Psoas muscle (tissue), 8 donors: ENCODE data around the gene ADAP2. TPM values are rescaled to one million over a fixed set of nuclear protein-coding genes. Genes with fewer than 3 reads are reported as not detected.

Experiments used
- ATAC-seq, 4 donors: fragments of 200-7000 bp; cut with Tn5 transposase; one replicate each; pipeline ENCODE4 v1.9.1; 2020; ENCODE audit warnings: moderate library complexity in 3 of 4, mild to moderate bottlenecking in 2 of 4
- DNase-seq, 2 donors: peaks; one replicate each; pipeline ENCODE4 v3.0.0-alpha.2; 2020
- H3K27ac ChIP-seq: fragments of 200-600 bp; one replicate; pipeline ENCODE4 v1.8.0; 2022
- H3K27me3 ChIP-seq, 3 donors: fragments of 200-600 bp in 1 of 3; one replicate each; pipeline versions ENCODE4 v1.6.1 to v1.8.0; 2013 to 2022; ENCODE audit warnings: low read length in 2 of 3, mild to moderate bottlenecking in 2 of 3, moderate library complexity in 1 of 3; ENCODE audit not compliant: insufficient read depth in 3 of 3
- H3K36me3 ChIP-seq, 2 donors: fragments of 200-600 bp in 1 of 2; one replicate each; pipeline versions ENCODE4 v1.6.1 to v1.8.0; 2013 to 2022; ENCODE audit warnings: low read depth in 1 of 2, mild to moderate bottlenecking in 1 of 2, moderate library complexity in 1 of 2; ENCODE audit not compliant: insufficient read depth in 1 of 2
- H3K4me1 ChIP-seq: fragments of 200-600 bp; one replicate; pipeline ENCODE4 v1.8.0; 2022
- H3K4me3 ChIP-seq: fragments of 200-600 bp; one replicate; pipeline ENCODE4 v1.8.0; 2022; ENCODE audit warnings: mild to moderate bottlenecking
- H3K9me3 ChIP-seq: fragments of 200-600 bp; one replicate; pipeline ENCODE4 v1.8.0; 2022
- CTCF ChIP-seq: fragments of 200-600 bp; IDR thresholded peaks from one replicate; pipeline ENCODE4 v1.8.0; 2022; ENCODE audit warnings: antibody characterized with exemption
- WGBS, 3 donors: extraction: QIAGEN DNeasy Blood & Tissue Kit; methylation state at CpG; one replicate each; pipeline versions ENCODE4 v1.1.6 to v1.1.7; 2013; 5-methylcytosine and 5-hydroxymethylcytosine counted together
- intact Hi-C, 2 donors: fragments of 100-400 bp; cut with DNase I; formaldehyde crosslinking; loops; one replicate each; pipeline versions ENCODE4 v1.11.0 to v1.14.2; 2022
- polyA plus RNA-seq, 3 donors: library from polyadenylated mRNA; stranded (reverse); fragments of 200-250 nt; gene quantifications; one replicate each; pipeline ENCODE4 v1.2.3, GENCODE V29; 2013
- total RNA-seq, 4 donors: library from RNA; stranded (reverse); fragmentation: NEBNext Ultra II Directional in 2 of 4; extraction: Animal tissue kit (Norgen Biotek cat#: 25700) in 2 of 4; gene quantifications; one replicate each; pipeline versions ENCODE4 v1.2.1 to v1.2.4, GENCODE V29; 2021 to 2023
- donor health status: healthy with polysubstance abuse.
- donor health status: DM: no; HTN: no; CAD: no; lungs with moderate emphysema.
- donor health status: Bipolar disorder and iron deficiency.
- donor health status: healthy.
- donor health status: DM: yes; HTN: yes; CAD: no.
- donor health status: DM: no; HTN: no; CAD: no.
- donor health status: DM: no; HTN: no; CAD: no.
- donor health status: DM: yes; HTN: yes; CAD: no.

The ADAP2 gene
- total and polyA plus RNA-seq, 7 donors, result 1.0 to 4.6 (median 3.4) TPM

DNA sequence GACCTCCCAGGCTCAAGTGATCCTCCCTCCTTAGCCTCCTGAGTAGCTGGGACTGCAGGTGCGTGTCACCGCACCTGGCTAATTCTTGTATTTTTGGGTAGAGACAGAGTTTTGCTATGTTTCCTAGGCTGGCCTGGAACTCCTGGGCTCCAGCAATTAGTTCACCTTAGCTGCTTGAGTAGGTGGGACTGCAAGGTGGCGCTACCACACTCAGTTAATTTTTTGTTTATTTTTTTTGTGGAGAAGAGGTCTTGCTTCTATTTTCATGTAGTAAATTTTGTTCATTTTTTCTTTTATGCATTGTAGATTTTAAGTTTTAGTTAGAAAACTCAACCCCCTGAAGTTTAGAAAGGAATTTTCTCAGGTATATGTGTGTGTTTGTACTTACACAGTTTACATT lies 70.8 kb downstream of the ADAP2 start:
- Histone ChIP-seq H3K9me3 (no peaks in the 10 kb centered on the region), H3K27me3 (no peaks in the 10 kb centered on the region), H3K4me3 (no peak overlapping the region), H3K27ac (no peak overlapping the region), H3K4me1 (no peaks in the 10 kb centered on the region), H3K36me3 (peaks cover 0 to 32% of the 10 kb centered on the region in 2 donors)
- no peak for TF ChIP-seq CTCF
- ATAC-seq, result no peak
- WGBS, 3 donors, result 96 to 99% (median 99%) methylated on average over 3 of the region's 3 CpGs
- intact Hi-C loops, result no loop called here
- no peak for DNase-seq

- DNase-seq, result no peak
- no peak for ATAC-seq
- intact Hi-C loops, result no loop called here
- TF ChIP-seq CTCF, result no peak
- Histone ChIP-seq H3K4me1 (no peaks in the 10 kb centered on the region), H3K4me3 (no peak overlapping the region), H3K36me3 (peaks cover 0 to 53% of the 10 kb centered on the region in 2 donors), H3K27me3 (no peaks in the 10 kb centered on the region), H3K9me3 (no peaks in the 10 kb centered on the region), H3K27ac (no peak overlapping the region)
- WGBS, 3 donors, result 95 to 96% (median 96%) methylated on average over 3 of the region's 3 CpGs
Measured at GRCh38 chr17:30995347-30995746, 73.6 kb downstream of the ADAP2 start.

GRCh38 chr17:30996486-30996885 lies 74.7 kb downstream of the ADAP2 start:
- intact Hi-C loops, result no loop called here
- no peaks in the 10 kb centered on the region for H3K9me3 ChIP-seq
- H3K27ac ChIP-seq, result no peak overlapping the region
- H3K4me1 ChIP-seq, result no peaks in the 10 kb centered on the region
- no peak for TF ChIP-seq CTCF
- ATAC-seq (no peak), DNase-seq (no peak)
- peaks cover 0 to 53% of the 10 kb centered on the region in 2 donors for H3K36me3 ChIP-seq
- H3K27me3 ChIP-seq, result no peaks in the 10 kb centered on the region
- WGBS, 3 donors, result 91 to 95% (median 95%) methylated on average over 3 of the region's 3 CpGs
- H3K4me3 ChIP-seq, result no peak overlapping the region

- 92 to 95% (median 92%) methylated on average over 6 of the region's 6 CpGs for WGBS, 3 donors
Measured at GRCh38 chr17:30997270-30997669, 75.5 kb downstream of the ADAP2 start.

More at GRCh38 chr17:30997270-30997669, 75.5 kb downstream of the ADAP2 start:
- DNase-seq (no peak), ATAC-seq (no peak)
- Histone ChIP-seq H3K27me3 (no peaks in the 10 kb centered on the region), H3K36me3 (peaks cover 0 to 56% of the 10 kb centered on the region in 2 donors), H3K4me1 (no peaks in the 10 kb centered on the region), H3K9me3 (no peaks in the 10 kb centered on the region), H3K27ac (no peak overlapping the region), H3K4me3 (no peak overlapping the region)
- intact Hi-C loops, result no loop called here
- TF ChIP-seq CTCF, result no peak
